Measurements from ENCODE around the gene SLC16A13.
"Not testable (repeated sequence)": the region's sequence is repeated elsewhere in the genome, so short reads cannot be mapped to it uniquely, and the experiment has no call there.

Gene SLC16A13

GRCh38 chr17:7048968-7049367 is 13.2 kb downstream of the SLC16A13 start:
- DNase-seq (ENCODE audit: low read depth, low spot score): no peak
- CTCF ChIA-PET: interaction anchor here (1.1 to 12.6 kb wide), 6 partner anchors 10 to 512 kb away, joined by 3 to 465 read pairs (median 12); partner anchors contain the start of gene ASGR1
- TF ChIP-seq CTCF (IDR thresholded peaks at IDR 0.05; ENCODE audit: insufficient read depth, low read length, missing control alignments): no peak
- no peak overlapping the region for H3K4me3 ChIP-seq (ENCODE audit: low read depth, low read length)
- POLR2A ChIA-PET: no interaction called here

DNA sequence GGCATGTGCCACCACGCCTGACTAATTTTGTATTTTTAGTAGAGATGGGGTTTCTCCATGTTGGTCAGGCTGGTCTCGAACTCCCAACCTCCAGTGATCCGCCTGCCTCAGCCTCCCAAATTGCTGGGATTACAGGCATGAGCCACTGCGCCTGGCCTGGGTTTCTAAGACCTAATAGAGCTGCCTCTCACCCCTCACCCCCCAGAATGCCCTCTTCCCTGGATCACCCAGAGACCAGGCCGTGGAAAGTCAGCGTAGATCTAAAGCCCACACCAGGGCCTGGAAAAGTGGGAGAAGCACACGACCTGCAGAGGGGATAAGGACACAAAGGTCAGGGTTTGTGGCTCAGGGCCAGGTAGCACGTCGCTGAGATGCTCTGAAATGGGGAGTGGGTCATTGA is 14.8 kb downstream of the SLC16A13 start:
- H3K4me3 ChIP-seq (ENCODE audit: low read depth, low read length); POLR2A ChIA-PET; DNase-seq (ENCODE audit: low read depth, low spot score): not testable (repeated sequence)
- CTCF ChIA-PET: interaction anchor here (0.8 to 12.6 kb wide), 12 partner anchors 9 to 246 kb away, joined by 3 to 465 read pairs (median 6); partner anchors contain the start of gene ASGR1

- no peak overlapping the region for H3K4me3 ChIP-seq (ENCODE audit: low read depth, low read length)
- TF ChIP-seq CTCF (IDR thresholded peaks at IDR 0.05; ENCODE audit: insufficient read depth, low read length, missing control alignments): no peak
- ChIA-PET POLR2A (no interaction called here), CTCF (interaction anchor here (1.0 kb wide), 1 partner anchor 81 kb away, joined by 4 read pairs; no protein-coding TSS in a partner anchor)
- no peak for DNase-seq (ENCODE audit: low read depth, low spot score)
Observed at GRCh38 chr17:7056386-7056785, 20.6 kb downstream of the SLC16A13 start.

DNA sequence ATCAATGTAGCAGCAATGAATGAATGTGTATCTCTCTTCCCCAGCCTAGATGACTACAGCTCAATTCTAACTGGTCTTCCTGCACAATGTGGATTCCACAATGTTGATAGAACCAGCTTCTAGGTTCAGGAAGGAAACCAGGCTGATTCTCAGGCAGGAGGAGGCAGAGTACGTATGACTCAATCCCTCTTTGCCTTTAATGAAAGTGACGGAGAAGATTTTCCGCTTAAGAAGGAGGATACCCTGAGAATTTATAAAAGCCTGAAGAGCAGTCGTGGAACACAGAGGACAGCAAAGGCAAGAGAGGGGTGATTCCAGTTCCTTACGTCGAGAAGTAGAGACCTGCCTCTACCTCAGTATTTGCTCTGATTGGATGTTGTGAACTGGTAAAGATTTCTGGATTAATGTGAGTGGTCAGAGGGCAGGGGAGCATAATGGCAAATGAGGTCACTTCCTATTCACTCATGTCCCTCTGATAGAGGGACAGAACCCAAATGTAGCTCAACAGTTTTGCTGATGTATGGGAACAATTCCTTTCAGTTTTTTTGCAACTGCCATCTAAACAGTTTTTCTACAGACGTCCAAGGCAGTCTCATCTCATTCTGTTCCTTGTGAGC is 23.1 kb downstream of the SLC16A13 start:
- no peak overlapping the region for H3K4me3 ChIP-seq (ENCODE audit: low read depth, low read length)
- POLR2A ChIA-PET: no interaction called here
- CTCF ChIA-PET: interaction anchor here (1.0 to 3.4 kb wide), 4 partner anchors 13 to 93 kb away, joined by 3 to 14 read pairs (median 6); no protein-coding TSS in a partner anchor
- TF ChIP-seq CTCF (IDR thresholded peaks at IDR 0.05; ENCODE audit: insufficient read depth, low read length, missing control alignments): no peak
- DNase-seq (ENCODE audit: low read depth, low spot score): no peak

DNA sequence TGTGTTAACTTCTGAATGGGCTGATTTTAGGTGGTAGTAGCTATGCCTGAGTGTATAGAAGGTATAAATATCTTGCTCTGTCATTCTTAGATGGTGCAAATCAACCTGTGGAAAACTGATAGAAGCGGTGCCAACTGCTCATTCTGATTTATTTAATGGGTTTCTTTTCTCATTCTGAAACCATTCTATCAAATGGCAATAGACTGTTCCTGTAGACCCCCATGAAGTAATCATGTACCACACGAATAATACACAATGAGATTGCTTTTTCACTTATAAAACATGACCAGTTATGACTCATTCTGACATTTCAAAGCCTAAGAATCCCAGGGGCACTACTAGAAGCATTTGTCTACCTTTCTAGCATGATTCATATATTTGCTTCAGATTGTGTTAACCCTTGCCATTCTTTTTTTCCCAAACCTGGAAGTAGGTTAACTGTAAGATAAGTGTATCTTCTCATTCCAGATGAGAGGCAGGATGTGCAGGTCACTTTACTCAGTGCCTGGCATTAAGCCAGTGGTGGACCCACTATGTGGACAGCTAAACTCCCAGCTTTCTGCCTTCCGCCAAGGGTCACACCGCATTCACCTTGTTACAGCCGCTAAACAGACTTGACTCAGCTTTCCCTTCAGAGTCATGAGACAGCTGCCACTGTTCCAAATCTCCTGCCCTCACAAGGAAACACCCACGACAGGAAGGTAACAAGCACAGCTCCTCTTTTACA is 24.5 kb downstream of the SLC16A13 start:
- ChIA-PET CTCF (interaction anchor here (1.3 to 3.4 kb wide), 2 partner anchors 9 to 14 kb away, joined by 3 to 14 read pairs; no protein-coding TSS in a partner anchor), POLR2A (no interaction called here)
- DNase-seq (ENCODE audit: low read depth, low spot score): no peak

GRCh38 chr17:7063518-7064094 is 27.8 kb downstream of the SLC16A13 start:
- DNase-seq (ENCODE audit: low read depth, low spot score): no peak
- H3K4me3 ChIP-seq (ENCODE audit: low read depth, low read length): no peak overlapping the region
- TF ChIP-seq CTCF (IDR thresholded peaks at IDR 0.05; ENCODE audit: insufficient read depth, low read length, missing control alignments): no peak
- ChIA-PET CTCF (interaction anchor here (1.1 to 1.9 kb wide), 4 partner anchors 11 to 76 kb away, joined by 3 to 7 read pairs (median 4); no protein-coding TSS in a partner anchor), POLR2A (no interaction called here)

More for the DNA sequence above, 24.5 kb downstream of the SLC16A13 start:
- no peak overlapping the region for H3K4me3 ChIP-seq (ENCODE audit: low read depth, low read length)
- no peak for TF ChIP-seq CTCF (IDR thresholded peaks at IDR 0.05; ENCODE audit: insufficient read depth, low read length, missing control alignments)

Measured in AG04449 (cell line).